Activated CD8-positive, alpha-beta T cell treated with anti-CD3 and anti-CD28 coated beads for 36 hours (primary cell): ENCODE measurements around the gene ITIH6. TPM values are rescaled to one million over a fixed set of nuclear protein-coding genes. Genes with fewer than 3 reads are reported as not detected.

Source experiments
- ATAC-seq: fragments of 200-7000 bp; cut with Tn5 transposase; one replicate; pipeline ENCODE4 v1.10.0; 2021; ENCODE audit warnings: mild to moderate bottlenecking, moderate library complexity
- CTCF ChIA-PET: fragments of 350-600 bp; sonication (Branson Sonifier 250); formaldehyde crosslinking; loops from one replicate; lab custom pipeline; 2021; ENCODE audit warnings: antibody characterized with exemption; lab: Charles Lee
- POLR2A ChIA-PET: fragments of 350-600 bp; sonication (Branson Sonifier 250); formaldehyde crosslinking; loops from one replicate; lab custom pipeline; 2021; ENCODE audit warnings: antibody characterized with exemption; lab: Charles Lee
- DNase-seq: peaks from one replicate; pipeline ENCODE4 v3.0.0-alpha.2; 2020
- H3K27ac Mint-ChIP-seq: one replicate; pipeline ENCODE4 v1.8.0; 2021; ENCODE audit warnings: mild to moderate bottlenecking, mixed read lengths
- H3K27me3 Mint-ChIP-seq: one replicate; pipeline ENCODE4 v1.8.0; 2021; ENCODE audit warnings: mixed read lengths
- H3K36me3 Mint-ChIP-seq: one replicate; pipeline ENCODE4 v1.8.0; 2021; ENCODE audit warnings: low read depth, mixed read lengths
- H3K4me1 Mint-ChIP-seq: one replicate; pipeline ENCODE4 v1.8.0; 2021; ENCODE audit warnings: low read depth, mixed read lengths
- H3K4me3 Mint-ChIP-seq: one replicate; pipeline ENCODE4 v1.8.0; 2021; ENCODE audit warnings: mild to moderate bottlenecking, moderate library complexity, mixed read lengths
- H3K9me3 Mint-ChIP-seq: one replicate; pipeline ENCODE4 v1.8.0; 2021; ENCODE audit warnings: mixed read lengths
- CTCF ChIP-seq: fragments of 200-600 bp; IDR thresholded peaks from one replicate; pipeline ENCODE4 v1.8.0; 2022; ENCODE audit warnings: antibody characterized with exemption, mild to moderate bottlenecking
- intact Hi-C: fragments of 100-400 bp; cut with micrococcal nuclease; formaldehyde crosslinking; loops from one replicate; pipeline ENCODE4 v1.10.0; 2022
- total RNA-seq, 2 experiments: library from RNA; stranded (reverse); gene quantifications; one replicate each; pipeline ENCODE4 v1.2.3, GENCODE V29; 2021

ITIH6 gene
- total RNA-seq, 2 experiments from 2014 or later = not detected

- ChIA-PET POLR2A (no interaction called here), CTCF (no interaction called here)
- ATAC-seq (no peak), DNase-seq (no peak)
- intact Hi-C loops = no loop called here
- H3K27ac Mint-ChIP-seq = no peak overlapping the region
- no peaks in the 10 kb centered on the region for H3K27me3 Mint-ChIP-seq
- TF ChIP-seq CTCF = no peak
- H3K36me3 Mint-ChIP-seq = peaks cover 14% of the 10 kb centered on the region
- H3K9me3 Mint-ChIP-seq = no peaks in the 10 kb centered on the region
- no peak overlapping the region for H3K4me3 Mint-ChIP-seq
- peaks cover 9% of the 10 kb centered on the region for H3K4me1 Mint-ChIP-seq
Observed at GRCh38 chrX:54811301-54811885, 13.3 kb upstream of the ITIH6 start.

GRCh38 chrX:54810532-54810931 lies 12.5 kb upstream of the ITIH6 start:
- Mint-ChIP-seq H3K27ac (no peak overlapping the region), H3K4me3 (no peak overlapping the region), H3K36me3 (peaks cover 6% of the 10 kb centered on the region), H3K4me1 (peaks cover 9% of the 10 kb centered on the region), H3K27me3 (no peaks in the 10 kb centered on the region), H3K9me3 (no peaks in the 10 kb centered on the region)
- DNase-seq (no peak), ATAC-seq (no peak)
- CTCF ChIA-PET = no interaction called here
- POLR2A ChIA-PET = no interaction called here
- intact Hi-C loops = no loop called here
- no peak for TF ChIP-seq CTCF

- ChIA-PET CTCF (interaction anchor here (1.3 kb wide), 1 partner anchor 169 kb away, joined by 3 read pairs; no protein-coding TSS in a partner anchor), POLR2A (interaction anchor here (0.7 to 2.0 kb wide), 3 partner anchors 10 to 354 kb away, joined by 3 to 11 read pairs (median 3); no protein-coding TSS in a partner anchor)
- peak; percentile 93 for DNase-seq
- no peaks in the 10 kb centered on the region for H3K27me3 Mint-ChIP-seq
- no peaks in the 10 kb centered on the region for H3K9me3 Mint-ChIP-seq
- peak overlapping the region; percentile 94 for H3K27ac Mint-ChIP-seq
- H3K36me3 Mint-ChIP-seq = peaks cover 6% of the 10 kb centered on the region
- intact Hi-C loops = no loop called here
- peak; percentile 92 for ATAC-seq
- H3K4me1 Mint-ChIP-seq = peaks cover 9% of the 10 kb centered on the region
- peak overlapping the region; percentile 89 for H3K4me3 Mint-ChIP-seq
- TF ChIP-seq CTCF = no peak
Observed at GRCh38 chrX:54808605-54809483, 10.8 kb upstream of the ITIH6 start.

GRCh38 chrX:54808109-54808604 lies 10.1 kb upstream of the ITIH6 start:
- no peaks in the 10 kb centered on the region for H3K9me3 Mint-ChIP-seq
- ChIA-PET POLR2A (interaction anchor here (0.7 to 2.0 kb wide), 3 partner anchors 10 to 355 kb away, joined by 3 to 11 read pairs (median 3); no protein-coding TSS in a partner anchor), CTCF (interaction anchor here (1.3 kb wide), 1 partner anchor 169 kb away, joined by 3 read pairs; no protein-coding TSS in a partner anchor)
- H3K4me3 Mint-ChIP-seq = peak overlapping the region; percentile 89
- intact Hi-C loops = no loop called here
- no peak for TF ChIP-seq CTCF
- DNase-seq (peak; percentile 55), ATAC-seq (peak; percentile 42)
- peaks cover 6% of the 10 kb centered on the region for H3K36me3 Mint-ChIP-seq
- H3K4me1 Mint-ChIP-seq = peaks cover 9% of the 10 kb centered on the region
- no peaks in the 10 kb centered on the region for H3K27me3 Mint-ChIP-seq
- peak overlapping the region; percentile 94 for H3K27ac Mint-ChIP-seq
